Caco-2 (cell line): Measurements from ENCODE around the gene ABITRAM. TPM values are rescaled to one million over a fixed set of nuclear protein-coding genes. Genes with fewer than 3 reads are reported as not detected.

Source experiments
- BruUV-seq: library from RNA; stranded (reverse); fragments of 400-500 nt; replicated peaks from 2 replicates; lab custom pipeline; 2021; lab: Mats Ljungman, UMichigan
- CTCF ChIA-PET: fragments of 300-600 bp; sonication (Branson Sonifier 250); formaldehyde crosslinking; loops from one replicate; lab custom pipeline; 2022; ENCODE audit warnings: antibody characterized with exemption; lab: Charles Lee
- POLR2A ChIA-PET: fragments of 300-600 bp; sonication (Branson Sonifier 250); formaldehyde crosslinking; loops from one replicate; lab custom pipeline; 2022; ENCODE audit warnings: antibody characterized with exemption; lab: Charles Lee
- DNase-seq, 2 experiments: peaks; one replicate each; pipeline versions ENCODE4 v3.0.0 to v3.0.0-alpha.2; 2020 to 2022
- H3K27me3 ChIP-seq: replicated peaks from 2 replicates; pipeline ENCODE4 v1.6.0; 2011; ENCODE audit warnings: low read length; ENCODE audit not compliant: control insufficient read depth, insufficient read depth
- H3K36me3 ChIP-seq: 2 replicates; pipeline ENCODE4 v1.5.1; 2011; ENCODE audit warnings: low read length; ENCODE audit not compliant: control insufficient read depth, insufficient read depth
- H3K4me1 ChIP-seq: fragments of 250-450 bp; sonication (Bioruptor Pico); 2 replicates; pipeline ENCODE4 v1.5.1; 2020; ENCODE audit warnings: mild to moderate bottlenecking
- H3K4me3 ChIP-seq: 2 replicates; pipeline ENCODE4 v1.5.1; 2011; ENCODE audit warnings: low read depth, mild to moderate bottlenecking, control low read depth, low read length
- H3K9me3 ChIP-seq: fragments of 250-450 bp; sonication (Bioruptor Pico); 2 replicates; pipeline ENCODE4 v1.5.1; 2020; ENCODE audit warnings: mild to moderate bottlenecking, moderate library complexity
- H3K27ac Mint-ChIP-seq: one replicate; pipeline ENCODE4 v1.8.0; 2022; ENCODE audit warnings: mixed read lengths; ENCODE audit not compliant: unreplicated experiment
- H3K27me3 Mint-ChIP-seq: one replicate; pipeline ENCODE4 v1.8.0; 2022; ENCODE audit warnings: mixed read lengths; ENCODE audit not compliant: insufficient read depth, unreplicated experiment
- H3K36me3 Mint-ChIP-seq: one replicate; pipeline ENCODE4 v1.8.0; 2022; ENCODE audit warnings: mild to moderate bottlenecking, mixed read lengths; ENCODE audit not compliant: insufficient read depth, unreplicated experiment
- H3K4me1 Mint-ChIP-seq: one replicate; pipeline ENCODE4 v1.8.0; 2022; ENCODE audit warnings: low read depth, mixed read lengths; ENCODE audit not compliant: unreplicated experiment
- H3K4me3 Mint-ChIP-seq: one replicate; pipeline ENCODE4 v1.8.0; 2022; ENCODE audit warnings: mild to moderate bottlenecking, moderate library complexity, mixed read lengths; ENCODE audit not compliant: unreplicated experiment
- H3K9me3 Mint-ChIP-seq: one replicate; pipeline ENCODE4 v1.8.0; 2022; ENCODE audit warnings: mixed read lengths; ENCODE audit not compliant: unreplicated experiment
- CTCF ChIP-seq, 2 experiments: fragments of 200-600 bp in 1 of 2; IDR thresholded peaks; 1 replicate in 1 of 2; 2 replicates in 1 of 2; pipeline versions ENCODE4 v1.5.1 to v1.8.0; 2011 to 2022; ENCODE audit warnings: antibody characterized with exemption in 1 of 2, control low read depth in 1 of 2, inconsistent platforms in 1 of 2, low read depth in 1 of 2, low read length in 1 of 2, mild to moderate bottlenecking in 1 of 2, moderate library complexity in 1 of 2; ENCODE audit not compliant: insufficient read depth in 1 of 2, severe bottlenecking in 1 of 2, unreplicated experiment in 1 of 2
- intact Hi-C: fragments of 100-400 bp; cut with micrococcal nuclease; formaldehyde crosslinking; loops from one replicate; pipeline ENCODE4 v1.10.0; 2022; ENCODE audit not compliant: unreplicated experiment
- total RNA-seq: library from RNA; stranded (reverse); gene quantifications from 2 replicates; pipeline ENCODE4 v1.2.3, GENCODE V29; 2022

Gene ABITRAM
- total RNA-seq, 1 experiment from 2014 or later = 20.5 TPM

GRCh38 chr9:108980893-108981292 lies 46.7 kb downstream of the ABITRAM start:
- TF ChIP-seq CTCF (IDR thresholded peaks at IDR 0.05; ENCODE audit: insufficient read depth in 1 of 2, low read depth in 1 of 2, low read length in 1 of 2, severe bottlenecking in 1 of 2, unreplicated experiment in 1 of 2) = no peak
- Mint-ChIP-seq H3K36me3 (peaks cover 51% of the 10 kb centered on the region), H3K27me3 (no peaks in the 10 kb centered on the region), H3K27ac (no peak overlapping the region), H3K4me3 (no peak overlapping the region), H3K9me3 (no peaks in the 10 kb centered on the region), H3K4me1 (no peaks in the 10 kb centered on the region)
- Histone ChIP-seq H3K4me3 (no peak overlapping the region), H3K27me3 (no peaks in the 10 kb centered on the region), H3K36me3 (no peaks in the 10 kb centered on the region; the same call in none of the 2 replicates), H3K4me1 (no peaks in the 10 kb centered on the region), H3K9me3 (no peaks in the 10 kb centered on the region)
- POLR2A ChIA-PET = no interaction called here
- CTCF ChIA-PET = no interaction called here
- intact Hi-C loops = no loop called here
- BruUV-seq = no TSS peak
- DNase-seq = no peak

GRCh38 chr9:108983885-108984284 lies 49.7 kb downstream of the ABITRAM start:
- peaks cover 40% of the 10 kb centered on the region for H3K36me3 Mint-ChIP-seq
- no peak for TF ChIP-seq CTCF (IDR thresholded peaks at IDR 0.05; ENCODE audit: insufficient read depth in 1 of 2, low read depth in 1 of 2, low read length in 1 of 2, severe bottlenecking in 1 of 2, unreplicated experiment in 1 of 2)
- Histone ChIP-seq H3K36me3 (no peaks in the 10 kb centered on the region; the same call in none of the 2 replicates), H3K9me3 (peaks cover under 1% of the 10 kb centered on the region; the same call in 1 of the 2 replicates), H3K27me3 (no peaks in the 10 kb centered on the region), H3K4me3 (no peak overlapping the region), H3K4me1 (no peaks in the 10 kb centered on the region)
- no peak for DNase-seq
- POLR2A ChIA-PET = no interaction called here
- no TSS peak for BruUV-seq
- intact Hi-C loops = no loop called here
- CTCF ChIA-PET = no interaction called here
- no peaks in the 10 kb centered on the region for H3K27me3 Mint-ChIP-seq
- H3K4me3 Mint-ChIP-seq = no peak overlapping the region
- peaks cover 11% of the 10 kb centered on the region for H3K9me3 Mint-ChIP-seq
- H3K4me1 Mint-ChIP-seq = no peaks in the 10 kb centered on the region
- H3K27ac Mint-ChIP-seq = no peak overlapping the region

Other genes with a start within 250 kb of the ABITRAM start
- gene ACTL7B, start 78.4 kb upstream of the ABITRAM start, total RNA-seq = 0.14 TPM in 1 of 2 replicates, not detected in the other
- not detected in 2 replicates for gene ACTL7A, start 72.1 kb upstream of the ABITRAM start, total RNA-seq
- gene ELP1, start 276 bp upstream of the ABITRAM start, total RNA-seq = 27.6 and 29.1 TPM in 2 replicates
- 107 and 111 TPM in 2 replicates for gene CTNNAL1, start 79.1 kb downstream of the ABITRAM start, total RNA-seq
- gene TMEM245, start 185.5 kb downstream of the ABITRAM start, total RNA-seq = 99.2 and 110 TPM in 2 replicates
- gene FRRS1L, start 232.8 kb downstream of the ABITRAM start, total RNA-seq = 0.30 TPM in 1 of 2 replicates, not detected in the other